GM23338 (cell line): Measurements from ENCODE around the gene SPAG16. TPM values are rescaled to one million over a fixed set of nuclear protein-coding genes. Genes with fewer than 3 reads are reported as not detected.

Experiments
- ATAC-seq: fragments of 200-7000 bp; cut with Tn5 transposase; 3 replicates; pipeline ENCODE4 v1.9.1; 2020
- DNase-seq: peaks from one replicate; pipeline ENCODE4 v3.0.0-alpha.2; 2015; ENCODE audit warnings: low spot score
- H2AFZ ChIP-seq: fragments of 200-600 bp; sonication (generic); 2 replicates; pipeline ENCODE4 v1.8.0; 2016; ENCODE audit warnings: antibody characterized with exemption, mild to moderate bottlenecking, moderate library complexity
- H3F3A ChIP-seq: fragments of 200-600 bp; sonication (generic); replicated peaks from 2 replicates; pipeline ENCODE4 v1.8.0; 2017; ENCODE audit warnings: antibody characterized with exemption, mixed run types, low read depth
- H3K27ac ChIP-seq: fragments of 200-600 bp; sonication (generic); 2 replicates; pipeline ENCODE4 v1.6.1; 2016; ENCODE audit warnings: low read depth
- H3K27me3 ChIP-seq: fragments of 200-600 bp; sonication (generic); 2 replicates; pipeline ENCODE4 v1.8.0; 2016; ENCODE audit warnings: mild to moderate bottlenecking, mixed run types, moderate library complexity; ENCODE audit not compliant: insufficient read depth
- H3K36me3 ChIP-seq: fragments of 200-600 bp; sonication (generic); 2 replicates; pipeline ENCODE4 v1.8.0; 2016; ENCODE audit warnings: mild to moderate bottlenecking; ENCODE audit not compliant: insufficient read depth
- H3K4me1 ChIP-seq: fragments of 200-600 bp; sonication (generic); 2 replicates; pipeline ENCODE4 v1.8.0; 2016; ENCODE audit warnings: mild to moderate bottlenecking, moderate library complexity; ENCODE audit not compliant: insufficient read depth
- H3K4me2 ChIP-seq: fragments of 200-600 bp; sonication (generic); 2 replicates; pipeline ENCODE4 v1.7.1; 2017; ENCODE audit warnings: mixed run types
- H3K4me3 ChIP-seq: fragments of 200-600 bp; sonication (generic); 2 replicates; pipeline ENCODE4 v1.6.1; 2016; ENCODE audit warnings: mixed run types
- H3K79me2 ChIP-seq: fragments of 200-600 bp; sonication (generic); replicated peaks from 2 replicates; pipeline ENCODE4 v1.8.0; 2017; ENCODE audit warnings: mild to moderate bottlenecking; ENCODE audit not compliant: insufficient read depth
- H3K9me2 ChIP-seq: fragments of 200-600 bp; sonication (generic); 2 replicates; pipeline ENCODE4 v1.8.0; 2017; ENCODE audit not compliant: insufficient read depth
- H4K20me1 ChIP-seq: fragments of 200-600 bp; sonication (generic); replicated peaks from 2 replicates; pipeline ENCODE4 v1.8.0; 2017; ENCODE audit warnings: mild to moderate bottlenecking; ENCODE audit not compliant: insufficient read depth
- H3K27ac Mint-ChIP-seq: 2 replicates; pipeline ENCODE4 v1.8.0; 2020; ENCODE audit warnings: inconsistent platforms, mild to moderate bottlenecking, moderate library complexity, mixed read lengths
- H3K27me3 Mint-ChIP-seq: 3 replicates; pipeline ENCODE4 v1.8.0; 2022; ENCODE audit warnings: low read depth, mild to moderate bottlenecking, moderate library complexity, mixed read lengths, inconsistent platforms; ENCODE audit not compliant: insufficient read depth, poor library complexity
- H3K36me3 Mint-ChIP-seq: 3 replicates; pipeline ENCODE4 v1.8.0; 2021; ENCODE audit warnings: low read depth, mild to moderate bottlenecking, inconsistent platforms, moderate library complexity, mixed read lengths
- H3K4me1 Mint-ChIP-seq: 3 replicates; pipeline ENCODE4 v1.8.0; 2020; ENCODE audit warnings: mild to moderate bottlenecking, inconsistent platforms, mixed read lengths
- H3K4me3 Mint-ChIP-seq: 3 replicates; pipeline ENCODE4 v1.8.0; 2021; ENCODE audit warnings: moderate library complexity, mild to moderate bottlenecking, inconsistent platforms, mixed read lengths
- H3K9me3 Mint-ChIP-seq: 3 replicates; pipeline ENCODE4 v1.8.0; 2020; ENCODE audit warnings: moderate library complexity, mild to moderate bottlenecking, inconsistent platforms, mixed read lengths
- CREB1 ChIP-seq: fragments of 250-450 bp; sonication (Bioruptor Pico); IDR thresholded peaks from 2 replicates; pipeline ENCODE4 v1.5.0; 2020; ENCODE audit warnings: low read depth, mild to moderate bottlenecking, moderate library complexity
- JUNB ChIP-seq: IDR thresholded peaks from one replicate; pipeline ENCODE4 v1.6.1; 2016; ENCODE audit warnings: antibody characterized with exemption; ENCODE audit not compliant: unreplicated experiment
- NANOG ChIP-seq: IDR thresholded peaks from 2 replicates; pipeline ENCODE4 v1.6.1; 2016; ENCODE audit warnings: antibody characterized with exemption, borderline replicate concordance
- ZNF114 ChIP-seq: fragments of 250-450 bp; sonication (Bioruptor Pico); IDR thresholded peaks from 2 replicates; pipeline ENCODE4 v1.5.0; 2020; ENCODE audit warnings: mild to moderate bottlenecking, moderate library complexity
- polyA plus RNA-seq: library from polyadenylated mRNA; unstranded; fragments of >200 nt; fragmentation: Nextera tagmentation; extraction: Ambion mirVana; gene quantifications from 2 replicates; pipeline ENCODE4 v1.2.1, GENCODE V29; 2016
- total RNA-seq: library from RNA; depleted of rRNA; stranded (reverse); fragments of >200 nt; shearing (Covaris generic); gene quantifications from 2 replicates; pipeline ENCODE4 v1.2.3, GENCODE V29; 2014
- TF ChIP-seq, protein P1 (sequence below): fragments of 250-450 bp; sonication (Bioruptor Pico); IDR thresholded peaks from 2 replicates; pipeline ENCODE4 v1.5.0; 2020; ENCODE audit warnings: mild to moderate bottlenecking, moderate library complexity
- TF ChIP-seq, protein P2 (sequence below): IDR thresholded peaks from 2 replicates; pipeline ENCODE4 v1.6.1; 2016; ENCODE audit warnings: antibody characterized with exemption
- TF ChIP-seq, protein P3 (sequence below), 2 experiments: fragments of 200-600 bp in 1 of 2; sonication (generic) in 1 of 2; conservative IDR thresholded peaks; 2 replicates each; pipeline versions ENCODE4 v1.5.1 to v1.6.1; 2016 to 2017; ENCODE audit warnings: antibody characterized with exemption in 2 of 2, low read depth in 2 of 2, mild to moderate bottlenecking in 2 of 2, moderate library complexity in 1 of 2

Gene SPAG16
- total and polyA plus RNA-seq, 2 experiments from 2014 or later: 19.7 to 47.8 TPM

DNA sequence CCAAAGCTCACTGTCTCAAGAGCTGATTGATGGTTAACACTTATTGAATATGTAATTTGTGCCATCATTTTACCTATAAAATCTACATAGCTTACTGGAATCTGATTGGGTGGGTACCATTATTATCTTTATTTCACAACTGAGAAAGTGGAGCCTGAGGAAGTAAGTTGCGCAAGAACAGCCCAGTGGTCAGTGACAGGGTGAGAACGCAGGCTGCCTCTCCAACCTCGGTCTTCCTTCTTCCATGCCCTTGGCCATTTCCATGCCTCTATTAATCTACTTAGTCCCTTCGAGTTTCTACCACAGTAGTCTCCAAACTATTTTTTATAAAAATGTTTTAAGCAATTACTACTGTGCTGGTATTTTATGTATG lies 735.7 kb downstream of the SPAG16 start (continued):
- TF ChIP-seq, protein P1, sequence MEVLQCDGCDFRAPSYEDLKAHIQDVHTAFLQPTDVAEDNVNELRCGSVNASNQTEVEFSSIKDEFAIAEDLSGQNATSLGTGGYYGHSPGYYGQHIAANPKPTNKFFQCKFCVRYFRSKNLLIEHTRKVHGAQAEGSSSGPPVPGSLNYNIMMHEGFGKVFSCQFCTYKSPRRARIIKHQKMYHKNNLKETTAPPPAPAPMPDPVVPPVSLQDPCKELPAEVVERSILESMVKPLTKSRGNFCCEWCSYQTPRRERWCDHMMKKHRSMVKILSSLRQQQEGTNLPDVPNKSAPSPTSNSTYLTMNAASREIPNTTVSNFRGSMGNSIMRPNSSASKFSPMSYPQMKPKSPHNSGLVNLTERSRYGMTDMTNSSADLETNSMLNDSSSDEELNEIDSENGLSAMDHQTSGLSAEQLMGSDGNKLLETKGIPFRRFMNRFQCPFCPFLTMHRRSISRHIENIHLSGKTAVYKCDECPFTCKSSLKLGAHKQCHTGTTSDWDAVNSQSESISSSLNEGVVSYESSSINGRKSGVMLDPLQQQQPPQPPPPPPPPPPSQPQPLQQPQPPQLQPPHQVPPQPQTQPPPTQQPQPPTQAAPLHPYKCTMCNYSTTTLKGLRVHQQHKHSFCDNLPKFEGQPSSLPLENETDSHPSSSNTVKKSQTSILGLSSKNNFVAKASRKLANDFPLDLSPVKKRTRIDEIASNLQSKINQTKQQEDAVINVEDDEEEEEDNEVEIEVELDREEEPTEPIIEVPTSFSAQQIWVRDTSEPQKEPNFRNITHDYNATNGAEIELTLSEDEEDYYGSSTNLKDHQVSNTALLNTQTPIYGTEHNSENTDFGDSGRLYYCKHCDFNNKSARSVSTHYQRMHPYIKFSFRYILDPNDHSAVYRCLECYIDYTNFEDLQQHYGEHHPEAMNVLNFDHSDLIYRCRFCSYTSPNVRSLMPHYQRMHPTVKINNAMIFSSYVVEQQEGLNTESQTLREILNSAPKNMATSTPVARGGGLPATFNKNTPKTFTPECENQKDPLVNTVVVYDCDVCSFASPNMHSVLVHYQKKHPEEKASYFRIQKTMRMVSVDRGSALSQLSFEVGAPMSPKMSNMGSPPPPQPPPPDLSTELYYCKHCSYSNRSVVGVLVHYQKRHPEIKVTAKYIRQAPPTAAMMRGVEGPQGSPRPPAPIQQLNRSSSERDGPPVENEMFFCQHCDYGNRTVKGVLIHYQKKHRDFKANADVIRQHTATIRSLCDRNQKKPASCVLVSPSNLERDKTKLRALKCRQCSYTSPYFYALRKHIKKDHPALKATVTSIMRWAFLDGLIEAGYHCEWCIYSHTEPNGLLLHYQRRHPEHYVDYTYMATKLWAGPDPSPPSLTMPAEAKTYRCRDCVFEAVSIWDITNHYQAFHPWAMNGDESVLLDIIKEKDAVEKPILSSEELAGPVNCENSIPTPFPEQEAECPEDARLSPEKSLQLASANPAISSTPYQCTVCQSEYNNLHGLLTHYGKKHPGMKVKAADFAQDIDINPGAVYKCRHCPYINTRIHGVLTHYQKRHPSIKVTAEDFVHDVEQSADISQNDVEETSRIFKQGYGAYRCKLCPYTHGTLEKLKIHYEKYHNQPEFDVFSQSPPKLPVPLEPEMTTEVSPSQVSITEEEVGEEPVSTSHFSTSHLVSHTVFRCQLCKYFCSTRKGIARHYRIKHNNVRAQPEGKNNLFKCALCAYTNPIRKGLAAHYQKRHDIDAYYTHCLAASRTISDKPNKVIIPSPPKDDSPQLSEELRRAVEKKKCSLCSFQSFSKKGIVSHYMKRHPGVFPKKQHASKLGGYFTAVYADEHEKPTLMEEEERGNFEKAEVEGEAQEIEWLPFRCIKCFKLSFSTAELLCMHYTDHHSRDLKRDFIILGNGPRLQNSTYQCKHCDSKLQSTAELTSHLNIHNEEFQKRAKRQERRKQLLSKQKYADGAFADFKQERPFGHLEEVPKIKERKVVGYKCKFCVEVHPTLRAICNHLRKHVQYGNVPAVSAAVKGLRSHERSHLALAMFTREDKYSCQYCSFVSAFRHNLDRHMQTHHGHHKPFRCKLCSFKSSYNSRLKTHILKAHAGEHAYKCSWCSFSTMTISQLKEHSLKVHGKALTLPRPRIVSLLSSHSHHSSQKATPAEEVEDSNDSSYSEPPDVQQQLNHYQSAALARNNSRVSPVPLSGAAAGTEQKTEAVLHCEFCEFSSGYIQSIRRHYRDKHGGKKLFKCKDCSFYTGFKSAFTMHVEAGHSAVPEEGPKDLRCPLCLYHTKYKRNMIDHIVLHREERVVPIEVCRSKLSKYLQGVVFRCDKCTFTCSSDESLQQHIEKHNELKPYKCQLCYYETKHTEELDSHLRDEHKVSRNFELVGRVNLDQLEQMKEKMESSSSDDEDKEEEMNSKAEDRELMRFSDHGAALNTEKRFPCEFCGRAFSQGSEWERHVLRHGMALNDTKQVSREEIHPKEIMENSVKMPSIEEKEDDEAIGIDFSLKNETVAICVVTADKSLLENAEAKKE: no peak
- TF ChIP-seq, protein P2, sequence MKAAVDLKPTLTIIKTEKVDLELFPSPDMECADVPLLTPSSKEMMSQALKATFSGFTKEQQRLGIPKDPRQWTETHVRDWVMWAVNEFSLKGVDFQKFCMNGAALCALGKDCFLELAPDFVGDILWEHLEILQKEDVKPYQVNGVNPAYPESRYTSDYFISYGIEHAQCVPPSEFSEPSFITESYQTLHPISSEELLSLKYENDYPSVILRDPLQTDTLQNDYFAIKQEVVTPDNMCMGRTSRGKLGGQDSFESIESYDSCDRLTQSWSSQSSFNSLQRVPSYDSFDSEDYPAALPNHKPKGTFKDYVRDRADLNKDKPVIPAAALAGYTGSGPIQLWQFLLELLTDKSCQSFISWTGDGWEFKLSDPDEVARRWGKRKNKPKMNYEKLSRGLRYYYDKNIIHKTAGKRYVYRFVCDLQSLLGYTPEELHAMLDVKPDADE: no peak
- TF ChIP-seq ZNF114 (no peak), CREB1 (CRISPR knock-in tag) (no peak), NANOG (no peak), JUNB (no peak)
- TF ChIP-seq, protein P3, sequence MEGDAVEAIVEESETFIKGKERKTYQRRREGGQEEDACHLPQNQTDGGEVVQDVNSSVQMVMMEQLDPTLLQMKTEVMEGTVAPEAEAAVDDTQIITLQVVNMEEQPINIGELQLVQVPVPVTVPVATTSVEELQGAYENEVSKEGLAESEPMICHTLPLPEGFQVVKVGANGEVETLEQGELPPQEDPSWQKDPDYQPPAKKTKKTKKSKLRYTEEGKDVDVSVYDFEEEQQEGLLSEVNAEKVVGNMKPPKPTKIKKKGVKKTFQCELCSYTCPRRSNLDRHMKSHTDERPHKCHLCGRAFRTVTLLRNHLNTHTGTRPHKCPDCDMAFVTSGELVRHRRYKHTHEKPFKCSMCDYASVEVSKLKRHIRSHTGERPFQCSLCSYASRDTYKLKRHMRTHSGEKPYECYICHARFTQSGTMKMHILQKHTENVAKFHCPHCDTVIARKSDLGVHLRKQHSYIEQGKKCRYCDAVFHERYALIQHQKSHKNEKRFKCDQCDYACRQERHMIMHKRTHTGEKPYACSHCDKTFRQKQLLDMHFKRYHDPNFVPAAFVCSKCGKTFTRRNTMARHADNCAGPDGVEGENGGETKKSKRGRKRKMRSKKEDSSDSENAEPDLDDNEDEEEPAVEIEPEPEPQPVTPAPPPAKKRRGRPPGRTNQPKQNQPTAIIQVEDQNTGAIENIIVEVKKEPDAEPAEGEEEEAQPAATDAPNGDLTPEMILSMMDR (conservative IDR thresholded peaks at IDR 0.05; ENCODE audit: low read depth in 2 of 2): no peak

DNA sequence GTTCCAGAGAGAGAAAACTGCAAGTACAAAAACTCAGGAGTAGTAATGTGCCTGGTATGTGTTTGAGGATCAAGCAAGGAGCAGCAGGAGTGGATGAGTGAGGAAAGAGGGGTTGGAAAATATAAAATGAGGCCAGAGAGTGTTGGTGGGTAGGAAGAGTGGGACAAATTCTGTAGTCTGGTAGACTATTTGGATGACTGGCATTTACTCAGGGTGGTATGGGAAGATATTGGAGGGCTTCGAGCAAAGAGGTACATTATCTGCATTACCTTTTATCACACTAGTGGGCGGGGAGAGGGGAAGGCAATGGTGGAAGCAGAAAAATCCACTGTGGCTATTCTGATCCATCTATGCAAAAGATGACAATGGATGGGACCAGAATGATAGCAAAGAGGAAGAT lies 744.9 kb downstream of the SPAG16 start:
- Mint-ChIP-seq H3K4me3 (no peak overlapping the region), H3K27me3 (peaks cover 2% of the 10 kb centered on the region), H3K4me1 (peaks cover 3% of the 10 kb centered on the region), H3K36me3 (no peaks in the 10 kb centered on the region; the same call in 2 of the 3 replicates), H3K9me3 (no peaks in the 10 kb centered on the region; the same call in 2 of the 3 replicates), H3K27ac (no peak overlapping the region)
- no peak overlapping the region for H2AFZ ChIP-seq
- H3K4me1 ChIP-seq: no peaks in the 10 kb centered on the region
- DNase-seq (no peak), ATAC-seq (no peak)
- H3K79me2 ChIP-seq: no peaks in the 10 kb centered on the region
- H3F3A ChIP-seq: no peaks in the 10 kb centered on the region
- TF ChIP-seq CREB1 (CRISPR knock-in tag) (no peak), JUNB (no peak)
- TF ChIP-seq, protein P3 (conservative IDR thresholded peaks at IDR 0.05; ENCODE audit: low read depth in 2 of 2): no peak
- no peaks in the 10 kb centered on the region for H4K20me1 ChIP-seq
- no peak overlapping the region for H3K4me3 ChIP-seq
- no peaks in the 10 kb centered on the region for H3K36me3 ChIP-seq
- no peaks in the 10 kb centered on the region; the same call in 1 of the 2 replicates for H3K9me2 ChIP-seq
- no peaks in the 10 kb centered on the region for H3K27me3 ChIP-seq
- H3K4me2 ChIP-seq: no peak overlapping the region
- H3K27ac ChIP-seq: no peak overlapping the region
